ENCODE measurements around the gene THADA. TPM values are rescaled to one million over a fixed set of nuclear protein-coding genes. Genes with fewer than 3 reads are reported as not detected.
A peak's percentile ranks its signal among the peaks of the same experiment; 100 is the strongest.

THADA gene
- total and polyA plus RNA-seq, 8 donors: 9.4 to 25.1 (median 18.2) TPM

DNA sequence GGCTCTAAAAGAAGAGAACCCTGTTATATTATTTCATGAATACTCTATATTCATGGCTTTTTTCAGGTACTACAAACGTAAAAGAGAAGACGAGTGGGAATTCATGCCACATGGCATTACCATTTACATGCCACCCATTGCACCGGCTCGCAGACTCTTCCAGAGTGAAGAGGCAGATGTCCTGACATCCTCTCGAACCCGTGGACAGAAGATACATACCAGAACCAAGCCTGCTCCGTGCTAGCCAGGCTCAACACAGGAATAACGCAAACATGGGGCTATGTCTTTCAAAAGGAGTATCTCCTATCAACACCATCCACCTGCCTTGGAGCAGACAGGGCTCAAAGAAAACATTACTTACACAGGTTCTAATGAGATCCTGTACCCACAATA, 168.8 kb downstream of the THADA start:
- peaks cover 0 to 14% (median 5%) of the 10 kb centered on the region in 3 donors for H3K4me1 ChIP-seq
- intact Hi-C loops (cut with DNase I): no loop called here
- 94 to 95% methylated on average over 8 of the region's 8 CpGs for WGBS, 2 donors
- no peak for TF ChIP-seq CTCF (IDR thresholded peaks at IDR 0.05)
- H3K27me3 ChIP-seq: no peaks in the 10 kb centered on the region
- FAIRE-seq: no peak
- H3K4me3 ChIP-seq: no peak overlapping the region
- H3K27ac ChIP-seq: peak overlapping the region in 2 of 4 donors; percentile 71 to 80
- H3K9me3 ChIP-seq: no peaks in the 10 kb centered on the region
- ATAC-seq: no peak
- DNase-seq: no peak
- no peaks in the 10 kb centered on the region for H3K36me3 ChIP-seq

- no peak for TF ChIP-seq CTCF (IDR thresholded peaks at IDR 0.05)
- no peak overlapping the region for H3K4me3 ChIP-seq
- no peaks in the 10 kb centered on the region for H3K9me3 ChIP-seq
- peak overlapping the region in 2 of 4 donors; percentile 71 to 80 for H3K27ac ChIP-seq
- intact Hi-C loops (cut with DNase I): no loop called here
- no peaks in the 10 kb centered on the region for H3K27me3 ChIP-seq
- H3K4me1 ChIP-seq: peaks cover 0 to 14% (median 5%) of the 10 kb centered on the region in 3 donors
- FAIRE-seq (peak; percentile 72), DNase-seq (peak in 4 of 6 donors; percentile 28 to 66 (median 37)), ATAC-seq (peak; percentile 75 to 92 (median 90))
- no peaks in the 10 kb centered on the region for H3K36me3 ChIP-seq
- 69 to 72% methylated on average over 3 of the region's 3 CpGs for WGBS, 2 donors
Measured at GRCh38 chr2:43426305-43427031, 169.4 kb downstream of the THADA start.

DNA sequence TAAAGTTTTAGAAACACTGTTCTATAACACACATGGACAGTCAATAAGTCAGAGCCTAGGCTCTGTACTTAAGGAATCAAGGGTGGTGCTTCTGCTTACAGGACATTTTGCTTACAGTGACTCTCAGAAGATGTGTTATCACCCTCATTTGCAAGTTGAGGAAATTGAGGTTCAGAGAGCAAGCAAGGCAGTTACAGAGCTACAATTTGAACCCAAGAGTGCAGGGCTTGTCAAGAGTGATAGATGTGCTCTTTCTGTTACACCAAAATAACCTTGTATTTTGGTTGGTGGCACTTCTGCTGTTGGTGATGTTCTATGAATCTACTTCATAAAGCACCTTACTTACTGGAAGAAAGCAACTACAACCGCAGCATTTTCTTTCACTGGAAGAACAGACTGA, 170.2 kb downstream of the THADA start:
- intact Hi-C loops (cut with DNase I): no loop called here
- Histone ChIP-seq H3K4me3 (no peak overlapping the region), H3K27me3 (no peaks in the 10 kb centered on the region), H3K36me3 (no peaks in the 10 kb centered on the region), H3K27ac (peak overlapping the region in 2 of 4 donors; percentile 71 to 80), H3K9me3 (no peaks in the 10 kb centered on the region), H3K4me1 (peaks cover 3 to 17% (median 5%) of the 10 kb centered on the region in 3 donors)
- TF ChIP-seq CTCF (IDR thresholded peaks at IDR 0.05): no peak
- no peak for DNase-seq
- ATAC-seq: no peak
- 96 to 100% methylated on average over 1 of the region's 1 CpG for WGBS, 2 donors
- FAIRE-seq: no peak

- peak overlapping the region in 2 of 4 donors; percentile 13 to 31 for H3K27ac ChIP-seq
- TF ChIP-seq CTCF (IDR thresholded peaks at IDR 0.05): no peak
- H3K36me3 ChIP-seq: no peaks in the 10 kb centered on the region
- H3K4me3 ChIP-seq: no peak overlapping the region
- no peaks in the 10 kb centered on the region for H3K27me3 ChIP-seq
- no peaks in the 10 kb centered on the region for H3K9me3 ChIP-seq
- DNase-seq: no peak
- WGBS, 2 donors: 86 to 89% methylated on average over 6 of the region's 6 CpGs
- ATAC-seq: no peak
- intact Hi-C loops (cut with DNase I): no loop called here
- FAIRE-seq: no peak
- peaks cover 5 to 20% (median 5%) of the 10 kb centered on the region in 3 donors for H3K4me1 ChIP-seq
Measured at GRCh38 chr2:43424262-43425207, 171.3 kb downstream of the THADA start.

Measured in pancreas (tissue), 10 donors.